G401.6 (cell line): ENCODE data around the gene MEGF9.
"Not testable (repeated sequence)": the region's sequence is repeated elsewhere in the genome, so short reads cannot be mapped to it uniquely, and the experiment has no call there.

Experiments used
- FAIRE-seq: peaks from 2 replicates; lab custom pipeline; 2012; peaks lifted over from hg19 to GRCh38; lab: Jason Lieb, UNC

The MEGF9 gene

GRCh38 chr9:120714088-120714845 is at the start of gene MEGF9:
MEGF9 (minus strand) TSS chr9:120714470; CDS start chr9:120714358, 112 bp downstream.
- FAIRE-seq, result peak; percentile 11

GRCh38 chr9:120761006-120761405 is 46.7 kb upstream of the MEGF9 start:
- FAIRE-seq, result no peak

GRCh38 chr9:120759755-120760400 is 45.6 kb upstream of the MEGF9 start:
- FAIRE-seq, result no peak

GRCh38 chr9:120758544-120758943 is 44.3 kb upstream of the MEGF9 start:
- FAIRE-seq, result no peak

- FAIRE-seq, result no peak
Observed at GRCh38 chr9:120757026-120757913, 43.0 kb upstream of the MEGF9 start.

- FAIRE-seq, result no peak
Observed at GRCh38 chr9:120756531-120756930, 42.3 kb upstream of the MEGF9 start.

- FAIRE-seq, result peak; percentile 40
Observed at GRCh38 chr9:120755810-120756434, 41.7 kb upstream of the MEGF9 start.

- FAIRE-seq, result no peak
Observed at GRCh38 chr9:120755044-120755443, 40.8 kb upstream of the MEGF9 start.

GRCh38 chr9:120750421-120750820 is 36.2 kb upstream of the MEGF9 start:
- no peak for FAIRE-seq

- FAIRE-seq, result not testable (repeated sequence)
Observed at GRCh38 chr9:120746366-120746765, 32.1 kb upstream of the MEGF9 start.

GRCh38 chr9:120745278-120745677 is 31.0 kb upstream of the MEGF9 start:
- FAIRE-seq, result no peak

GRCh38 chr9:120742951-120743416 is 28.7 kb upstream of the MEGF9 start:
- no peak for FAIRE-seq

- FAIRE-seq, result no peak
Observed at GRCh38 chr9:120741701-120742100, 27.4 kb upstream of the MEGF9 start.

- no peak for FAIRE-seq
Observed at GRCh38 chr9:120741191-120741590, 26.9 kb upstream of the MEGF9 start.

GRCh38 chr9:120740132-120740531 is 25.9 kb upstream of the MEGF9 start:
- no peak for FAIRE-seq

GRCh38 chr9:120737416-120738165 is 23.3 kb upstream of the MEGF9 start:
- FAIRE-seq, result no peak

GRCh38 chr9:120736881-120737280 is 22.6 kb upstream of the MEGF9 start:
- no peak for FAIRE-seq

- no peak for FAIRE-seq
Observed at GRCh38 chr9:120735415-120736126, 21.3 kb upstream of the MEGF9 start.

GRCh38 chr9:120734607-120735410 is 20.5 kb upstream of the MEGF9 start:
- FAIRE-seq, result no peak

GRCh38 chr9:120733190-120733589 is 18.9 kb upstream of the MEGF9 start:
- no peak for FAIRE-seq
